Stomach (tissue), 4 donors: Measurements from ENCODE around the gene SYCP2.

ENCODE experiments used
- CTCF ChIP-seq, 7 experiments: fragments of 450-650 bp in 4 of 7; fragments of 200-600 bp in 3 of 7; sonication (generic) in 3 of 7; IDR thresholded peaks; one replicate each; pipeline ENCODE4 v1.5.1; 2016 to 2019; ENCODE audit warnings: antibody characterized with exemption in 7 of 7, control low read depth in 2 of 7, mild to moderate bottlenecking in 1 of 7
- EP300 ChIP-seq: sonication (generic); formaldehyde crosslinking; IDR thresholded peaks from one replicate; pipeline ENCODE4 v1.6.1; 2017; ENCODE audit warnings: antibody characterized with exemption
- POLR2A ChIP-seq, 4 donors: fragments of 450-650 bp; IDR thresholded peaks; one replicate each; pipeline ENCODE4 v1.6.1; 2016; ENCODE audit warnings: antibody characterized with exemption in 4 of 4, control low read depth in 2 of 4, mild to moderate bottlenecking in 1 of 4, moderate library complexity in 1 of 4
- POLR2AphosphoS5 ChIP-seq, 3 donors: sonication (generic); formaldehyde crosslinking; IDR thresholded peaks; one replicate each; pipeline ENCODE4 v1.6.1; 2016; ENCODE audit warnings: antibody characterized with exemption in 3 of 3

- TF ChIP-seq POLR2AphosphoS5 (IDR thresholded peaks at IDR 0.05) (no peak), CTCF (IDR thresholded peaks at IDR 0.05) (no peak), POLR2A (IDR thresholded peaks at IDR 0.05) (no peak), EP300 (no peak)
Measured at GRCh38 chr20:59832406-59833363, 100.8 kb downstream of the SYCP2 start.
